ENCODE data around the gene FRMD4A. TPM values are rescaled to one million over a fixed set of nuclear protein-coding genes. Genes with fewer than 3 reads are reported as not detected.

Gene FRMD4A
- total and polyA plus RNA-seq, 10 of the 15 experiments (the other 5 are each of a cell fraction or from before 2014, with no cell fraction given): 17.8 to 75.2 (median 39.1) TPM

- 60% methylated on average over 9 of the region's 9 CpGs for WGBS (ENCODE audit: insufficient coverage, insufficient replicate concordance, low lambda C conversion rate, missing lambda C conversion rate)
- Histone ChIP-seq H3K4me3 (no peak overlapping the region), H3K36me3 (ENCODE audit: control insufficient read depth in 2 of 2, insufficient read depth in 2 of 2, low read length in 1 of 2) (no peaks in the 10 kb centered on the region; a peak in 1 of 4 replicates), H3K9me3 (replicated peaks; ENCODE audit: control insufficient read depth, insufficient read depth, low read length) (no peaks in the 10 kb centered on the region; the same call in 2 of the 3 replicates), H2AFZ (ENCODE audit: control insufficient read depth, low read depth, low read length) (no peak overlapping the region), H3K79me2 (ENCODE audit: control insufficient read depth, insufficient read depth, low read length) (no peaks in the 10 kb centered on the region), H4K20me1 (ENCODE audit: control insufficient read depth, insufficient read depth) (no peaks in the 10 kb centered on the region), H3K4me2 (ENCODE audit: control insufficient read depth, insufficient read depth) (no peak overlapping the region), H3K27me3 (replicated peaks in 1 of 2; ENCODE audit: control insufficient read depth in 2 of 2, insufficient read depth in 2 of 2, low read length in 1 of 2) (no peaks in the 10 kb centered on the region), H3K27ac (ENCODE audit: control insufficient read depth, insufficient read depth) (no peak overlapping the region), H3K9ac (ENCODE audit: control insufficient read depth, insufficient read depth, low read length) (no peak overlapping the region), H3K4me1 (ENCODE audit: control insufficient read depth, insufficient read depth, low read length) (no peaks in the 10 kb centered on the region)
- no peak for FAIRE-seq
- DNase-seq (ENCODE audit: low read depth, low spot score): no peak
- ChIA-PET POLR2A (no interaction called here), SMC1A (ENCODE audit: uncharacterized antibody, unreplicated experiment) (interaction anchor here (0.5 kb wide), 1 partner anchor 163 kb away, joined by 3 read pairs; no protein-coding TSS in a partner anchor), RAD21 (ENCODE audit: unreplicated experiment) (no interaction called here), CTCF (no interaction called here)
- intact Hi-C loops (cut with micrococcal nuclease; ENCODE audit: unreplicated experiment) (no loop called here), in situ Hi-C loops (cut with MboI) (no loop called here)
- BruUV-seq (replicated peaks): no TSS peak
- no peak for ATAC-seq
- TF ChIP-seq RELB (IDR thresholded peaks at IDR 0.05; ENCODE audit: low read depth) (no peak), NFYA (IDR thresholded peaks at IDR 0.05; ENCODE audit: borderline replicate concordance, low read depth, low read length) (no peak), BACH1 (IDR thresholded peaks at IDR 0.05; ENCODE audit: borderline replicate concordance) (no peak)
Measured at GRCh38 chr10:13839430-13839990, 491.2 kb downstream of the FRMD4A start.

GRCh38 chr10:13839030-13839429 lies 491.7 kb downstream of the FRMD4A start:
- intact Hi-C loops (cut with micrococcal nuclease; ENCODE audit: unreplicated experiment) (no loop called here), in situ Hi-C loops (cut with MboI) (no loop called here)
- Histone ChIP-seq H3K27ac (ENCODE audit: control insufficient read depth, insufficient read depth) (no peak overlapping the region), H3K27me3 (replicated peaks in 1 of 2; ENCODE audit: control insufficient read depth in 2 of 2, insufficient read depth in 2 of 2, low read length in 1 of 2) (no peaks in the 10 kb centered on the region), H3K4me3 (no peak overlapping the region), H3K9ac (ENCODE audit: control insufficient read depth, insufficient read depth, low read length) (no peak overlapping the region), H3K79me2 (ENCODE audit: control insufficient read depth, insufficient read depth, low read length) (no peaks in the 10 kb centered on the region), H3K9me3 (replicated peaks; ENCODE audit: control insufficient read depth, insufficient read depth, low read length) (no peaks in the 10 kb centered on the region; the same call in 2 of the 3 replicates), H3K36me3 (ENCODE audit: control insufficient read depth in 2 of 2, insufficient read depth in 2 of 2, low read length in 1 of 2) (no peaks in the 10 kb centered on the region; a peak in 1 of 4 replicates), H3K4me1 (ENCODE audit: control insufficient read depth, insufficient read depth, low read length) (no peaks in the 10 kb centered on the region), H2AFZ (ENCODE audit: control insufficient read depth, low read depth, low read length) (no peak overlapping the region), H4K20me1 (ENCODE audit: control insufficient read depth, insufficient read depth) (no peaks in the 10 kb centered on the region), H3K4me2 (ENCODE audit: control insufficient read depth, insufficient read depth) (no peak overlapping the region)
- FAIRE-seq (no peak), DNase-seq (ENCODE audit: low read depth, low spot score) (no peak), ATAC-seq (no peak)
- BruUV-seq (replicated peaks): no TSS peak
- CTCF ChIA-PET: no interaction called here
- POLR2A ChIA-PET: interaction anchor here (0.6 to 0.7 kb wide), 2 partner anchors 13 to 85 kb away, joined by 3 to 4 read pairs; no protein-coding TSS in a partner anchor
- SMC1A ChIA-PET (ENCODE audit: uncharacterized antibody, unreplicated experiment): no interaction called here
- RAD21 ChIA-PET (ENCODE audit: unreplicated experiment): no interaction called here
- TF ChIP-seq FOS (IDR thresholded peaks at IDR 0.05; ENCODE audit: borderline replicate concordance, extremely low read depth, insufficient read length): no peak
- no peak for TF ChIP-seq RCOR1 (conservative IDR thresholded peaks at IDR 0.05; ENCODE audit: low read depth, low read length)
- TF ChIP-seq GATAD2B (conservative IDR thresholded peaks at IDR 0.05; ENCODE audit: low read depth): no peak
- no peak for TF ChIP-seq SP1 (IDR thresholded peaks at IDR 0.05; ENCODE audit: low read depth, low read length)
- no peak for TF ChIP-seq CHD1 (IDR thresholded peaks at IDR 0.05; ENCODE audit: low read depth, low read length)
- no peak for TF ChIP-seq ATF7 (IDR thresholded peaks at IDR 0.05; ENCODE audit: low read depth)
- TF ChIP-seq POLR2AphosphoS2 (IDR thresholded peaks at IDR 0.05; ENCODE audit: low read depth, low read length): no peak
- no peak for TF ChIP-seq RFX5 (IDR thresholded peaks at IDR 0.05; ENCODE audit: low read depth, low read length)
- TF ChIP-seq KAT2A (conservative IDR thresholded peaks at IDR 0.05; ENCODE audit: control insufficient read depth, low read depth, low read length): no peak
- no peak for TF ChIP-seq RELA (IDR thresholded peaks at IDR 0.05; ENCODE audit: borderline replicate concordance, partially characterized antibody)
- TF ChIP-seq CHD2 (IDR thresholded peaks at IDR 0.05; ENCODE audit: borderline replicate concordance, low read depth, low read length): no peak
- no peak for TF ChIP-seq CEBPB (IDR thresholded peaks at IDR 0.05; ENCODE audit: borderline replicate concordance in 1 of 2, low read depth in 2 of 2, low read length in 2 of 2)
- no peak for TF ChIP-seq RELB (IDR thresholded peaks at IDR 0.05; ENCODE audit: low read depth)

Data from GM12878 (cell line).